HG02852 (cell line): Measurements from ENCODE around the gene STEAP4.

ENCODE experiments used
- ATAC-seq: cut with Tn5 transposase; IDR thresholded peaks from one replicate; pipeline ENCODE4 v1.9.1; 2021; ENCODE audit warnings: mild to moderate bottlenecking, moderate library complexity; ENCODE audit not compliant: unreplicated experiment

STEAP4 gene

DNA sequence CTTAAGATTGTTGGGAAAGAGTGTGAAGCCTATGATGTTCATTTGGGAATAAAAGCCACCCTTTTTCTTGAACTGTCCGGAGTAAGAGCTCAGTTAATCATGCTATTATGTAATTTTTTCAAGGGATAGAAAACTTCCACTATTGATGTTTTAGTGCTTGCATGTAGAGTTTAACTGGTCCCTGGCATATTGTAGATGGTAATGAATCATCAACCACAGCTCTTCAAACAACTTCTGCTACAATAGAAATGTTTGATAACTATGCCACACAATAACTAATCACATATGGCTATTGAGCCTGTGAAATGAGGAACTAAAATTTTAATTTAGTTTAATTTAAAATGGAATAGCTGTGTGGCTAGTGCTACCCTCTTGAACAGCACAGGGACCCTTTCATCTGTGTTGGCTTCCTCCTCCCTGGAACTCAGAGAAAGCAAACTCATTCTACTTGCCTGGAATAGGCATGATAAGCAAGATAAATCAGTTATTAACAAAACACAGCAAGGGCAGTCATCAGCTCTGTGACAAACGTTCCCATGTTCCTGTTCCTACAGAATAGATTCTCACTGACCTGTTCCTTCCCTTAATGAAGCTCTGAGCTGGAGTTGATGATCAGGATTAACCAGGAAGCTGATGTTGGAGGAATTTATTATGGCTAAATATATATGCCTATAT lies 82.0 kb downstream of the STEAP4 start:
- ATAC-seq: no peak

DNA sequence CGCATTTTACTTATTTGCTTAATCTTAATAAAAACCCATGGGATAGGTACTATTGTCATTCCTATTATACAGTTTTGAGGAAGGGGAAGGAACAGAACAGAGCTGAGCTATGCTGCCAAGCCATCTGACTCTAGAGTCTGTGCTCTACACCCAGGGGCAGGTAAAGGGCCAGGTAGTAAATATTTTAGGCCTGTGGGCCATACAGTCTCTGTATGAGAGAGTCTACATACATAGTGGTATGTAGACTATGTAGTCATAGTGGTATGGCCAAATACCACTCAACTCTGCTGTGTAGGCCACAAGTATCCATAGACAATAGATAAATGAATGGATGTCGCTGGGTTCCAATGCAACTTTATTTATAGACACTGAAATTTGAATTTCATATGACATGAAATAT lies 83.4 kb downstream of the STEAP4 start:
- ATAC-seq: no peak
